GM19351 (cell line): ENCODE measurements around the gene UBA3.
A peak's percentile ranks its signal among the peaks of the same experiment; 100 is the strongest.

ENCODE experiments used
- ATAC-seq: cut with Tn5 transposase; IDR thresholded peaks from one replicate; pipeline ENCODE4 v1.9.1; 2021; ENCODE audit warnings: mild to moderate bottlenecking, moderate library complexity; ENCODE audit not compliant: unreplicated experiment

Gene UBA3

GRCh38 chr3:69013253-69014021 is 66.7 kb downstream of the UBA3 start, which contains the start of gene EOGT:
Gene EOGT (minus strand): TSS chr3:69013684. CDS start chr3:69009846, 3,838 bp downstream.
- peak; percentile 77 for ATAC-seq

DNA sequence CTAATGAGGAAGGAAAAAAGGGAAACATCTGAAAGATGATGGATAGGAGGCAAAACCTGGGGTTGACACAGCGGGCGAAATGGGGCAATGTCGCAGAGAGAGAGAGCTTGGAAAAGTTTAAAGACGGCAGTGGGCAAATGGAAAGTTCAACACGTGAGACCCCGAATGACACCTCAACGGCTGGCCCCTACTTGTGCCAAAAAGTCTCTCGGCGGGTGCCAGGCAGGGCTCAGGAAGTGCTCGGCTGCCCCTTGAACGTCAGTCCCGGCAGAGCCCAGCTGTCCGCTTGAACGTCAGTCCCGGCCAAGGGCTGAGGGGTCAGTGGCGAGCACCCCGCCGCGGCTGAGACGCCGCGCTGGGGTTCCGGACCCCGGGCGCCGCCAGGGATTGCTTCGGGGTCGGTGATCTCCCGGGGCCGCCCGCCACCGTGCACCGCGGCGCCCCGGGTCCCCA is 67.3 kb downstream of the UBA3 start:
- peak; percentile 43 for ATAC-seq

DNA sequence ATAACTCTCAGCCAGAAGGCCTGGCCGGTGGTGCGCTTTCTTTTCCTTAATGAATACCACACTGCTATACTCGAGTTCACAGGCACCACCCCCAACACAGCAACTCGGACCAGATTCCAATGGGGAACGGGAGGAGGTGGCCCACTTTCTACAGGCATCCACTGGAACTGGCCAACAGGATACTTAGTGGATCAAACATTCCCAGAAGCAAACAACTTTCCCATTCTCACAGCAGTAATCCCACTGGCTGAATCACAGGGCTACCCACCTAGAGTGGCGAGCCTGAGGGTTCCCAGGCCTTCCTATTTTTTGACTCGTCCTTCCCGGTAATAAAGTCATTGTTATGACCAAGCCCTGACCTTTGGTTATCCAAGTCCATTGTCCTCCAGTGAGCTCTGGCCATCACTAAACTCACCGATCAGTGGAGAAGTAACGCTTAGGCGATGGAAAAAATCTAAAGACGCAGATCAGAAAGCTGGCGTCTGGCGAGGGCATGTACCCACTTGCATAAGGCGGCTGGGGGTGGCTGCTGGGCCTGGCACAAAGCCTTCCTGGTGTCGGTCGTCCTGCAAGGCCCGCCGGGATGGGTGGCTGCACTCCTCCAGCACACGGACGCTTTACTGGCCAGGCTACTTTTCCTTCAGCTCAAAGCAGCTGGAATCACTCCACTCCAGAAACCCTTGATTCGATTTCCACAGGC is 67.9 kb downstream of the UBA3 start:
- ATAC-seq: no peak

DNA sequence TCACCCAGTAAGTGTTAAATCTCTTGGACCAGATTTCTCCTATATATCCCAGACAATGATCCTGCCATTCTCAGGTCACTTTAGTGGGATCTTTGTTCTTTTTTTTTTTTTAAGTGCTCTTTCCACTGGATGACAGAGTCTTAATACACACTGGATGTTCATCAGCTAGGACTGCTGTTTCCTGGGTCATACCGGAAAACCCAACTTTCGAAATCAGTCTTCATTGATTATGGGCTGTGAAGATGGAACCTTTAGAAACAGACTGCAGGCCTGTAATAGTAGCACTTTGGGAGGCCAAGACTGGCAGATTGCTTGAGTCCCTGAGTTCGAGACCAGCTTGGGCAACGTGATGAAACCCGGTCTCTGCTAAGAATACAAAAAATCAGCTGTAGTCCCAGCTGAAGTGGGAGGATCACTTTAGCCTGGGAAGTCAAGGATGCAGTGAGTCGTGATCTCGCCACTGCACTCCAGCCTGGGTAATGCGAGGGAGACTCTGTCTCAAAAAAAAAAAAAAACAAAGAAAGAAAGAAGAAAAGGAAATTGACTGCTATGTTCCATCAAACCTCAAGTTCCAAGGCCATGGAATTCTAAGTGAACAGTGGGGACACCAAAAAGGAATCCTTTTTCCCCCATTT is 69.0 kb downstream of the UBA3 start:
- ATAC-seq: no peak

DNA sequence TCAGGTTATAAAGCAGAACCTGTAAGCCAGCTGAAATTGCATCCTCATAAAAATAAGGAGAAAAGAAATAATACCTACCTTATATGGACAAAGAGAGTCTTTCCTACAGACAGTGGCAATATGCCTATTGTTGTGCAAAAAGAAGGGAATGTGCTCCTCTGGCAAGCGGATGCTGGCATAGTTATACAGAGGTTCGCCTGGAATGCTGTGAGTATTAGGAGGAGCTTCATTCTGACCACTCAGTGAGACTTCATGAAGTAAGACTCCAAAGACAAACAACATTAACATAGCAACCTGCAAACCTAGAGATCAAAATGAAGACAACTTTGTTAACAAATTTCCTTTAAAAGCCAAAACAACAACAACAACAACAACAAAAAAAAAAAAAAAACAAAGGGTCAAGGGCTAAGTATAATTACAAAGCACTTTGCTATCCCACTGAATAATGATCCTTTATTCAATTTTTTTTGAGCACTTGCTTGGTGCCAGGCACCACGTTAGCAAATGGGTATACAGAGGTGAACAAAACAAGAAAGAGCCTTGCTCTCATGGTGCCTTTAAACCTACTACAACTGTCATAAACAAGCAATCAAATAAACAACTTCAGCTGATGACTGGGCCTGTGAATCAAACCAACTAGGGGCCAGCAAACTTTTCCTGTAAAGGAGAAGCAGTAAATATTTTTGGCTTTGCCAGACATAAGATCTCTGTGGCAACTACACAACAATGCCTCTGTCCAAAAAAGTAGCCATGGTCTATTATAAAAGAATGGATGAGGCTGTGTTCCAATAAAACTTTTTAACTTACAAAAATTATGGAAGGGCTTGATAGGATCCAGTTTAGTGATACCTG is 70.4 kb downstream of the UBA3 start:
- ATAC-seq: no peak

- ATAC-seq: no peak
These were observed 71.2 kb downstream of the UBA3 start for GRCh38 chr3:69008980-69009379.

- no peak for ATAC-seq
These were observed 74.2 kb downstream of the UBA3 start for GRCh38 chr3:69005791-69006482.

GRCh38 chr3:69005071-69005790 is 74.9 kb downstream of the UBA3 start:
- ATAC-seq: no peak
